Measurements from ENCODE around the gene OR1M1. TPM values are rescaled to one million over a fixed set of nuclear protein-coding genes. Genes with fewer than 3 reads are reported as not detected.

OR1M1 gene
- total and polyA plus RNA-seq, 9 of the 15 experiments (the other 6 are each of a cell fraction or from before 2014, with no cell fraction given): not detected

- BruUV-seq (replicated peaks): TSS peak; percentile 56
- peaks cover 6% of the 10 kb centered on the region for H3K9me3 ChIP-seq (replicated peaks; ENCODE audit: control insufficient read depth, insufficient read depth, low read depth, low read length)
- FAIRE-seq: peak; percentile 92
- 1% methylated on average over 39 of the region's 43 CpGs for WGBS (ENCODE audit: insufficient coverage, low coverage, missing lambda C conversion rate)
- peak; percentile 81 to 96 (median 85) for DNase-seq (ENCODE audit: extremely low read depth in 1 of 4, low spot score in 3 of 4)
- no peaks in the 10 kb centered on the region for H3K27me3 ChIP-seq (ENCODE audit: control insufficient read depth in 2 of 2, insufficient read depth in 2 of 2, low read length in 2 of 2)
- ChIA-PET CTCF (ENCODE audit: low intra/inter-chr PET ratio) (no interaction called here), POLR2A (no interaction called here)
- H3K4me3 ChIP-seq: peak within 1 kb of the TSS; percentile 61
- H3K4me1 ChIP-seq (replicated peaks in 1 of 2; ENCODE audit: control insufficient read depth in 2 of 2, insufficient read depth in 2 of 2, low read length in 2 of 2): peaks cover 0 to 9% of the 10 kb centered on the region in 2 experiments; a peak in 2 of 5 replicates
- peak within 1 kb of the TSS; percentile 93 for H3K4me2 ChIP-seq (ENCODE audit: insufficient read depth, low read length)
- H3K79me2 ChIP-seq (ENCODE audit: control insufficient read depth, insufficient read depth, low read length): peaks cover 52% of the 10 kb centered on the region
- peak within 1 kb of the TSS; percentile 92 for H3K27ac ChIP-seq (ENCODE audit: extremely low read depth, low read depth, low read length)
- intact Hi-C loops (cut with micrococcal nuclease) (loop anchor here (5.0 kb wide), 1 partner anchor 167 kb away; the partner anchor contains the start of gene ZNF699), in situ Hi-C loops (cut with MboI) (no loop called here)
- peak; percentile 97 for ATAC-seq
- H4K20me1 ChIP-seq (replicated peaks; ENCODE audit: control insufficient read depth, insufficient read depth, low read length): no peaks in the 10 kb centered on the region
- H3K9me1 ChIP-seq (ENCODE audit: control insufficient read depth, insufficient read depth, low read length): no peaks in the 10 kb centered on the region
- H3K36me3 ChIP-seq (ENCODE audit: control insufficient read depth, insufficient read depth, low read length): peaks cover 26% of the 10 kb centered on the region
- H2AFZ ChIP-seq (ENCODE audit: low read depth, low read length): peak within 1 kb of the TSS; percentile 100
- H3K9ac ChIP-seq (ENCODE audit: insufficient read depth in 1 of 2, low read depth in 2 of 2, low read length in 2 of 2): peak within 1 kb of the TSS; percentile 96 to 98
- TF ChIP-seq BMI1 (IDR thresholded peaks at IDR 0.05; ENCODE audit: low read length) (no peak), GATAD2A (IDR thresholded peaks at IDR 0.05) (0 out of 2 replicates have a peak, but pooled peaks have one; percentile 16), ZBTB5 (IDR thresholded peaks at IDR 0.05) (no peak), CREB3 (tag; conservative IDR thresholded peaks at IDR 0.05; ENCODE audit: low read depth) (no peak), NR2C2 (CRISPR knock-in tag; IDR thresholded peaks at IDR 0.05) (peak; percentile 41; the same call in 1 of the 2 replicates), NR2C2 (tag; IDR thresholded peaks at IDR 0.05) (peak; percentile 94), POLR2B (IDR thresholded peaks at IDR 0.05; ENCODE audit: low read depth, partially characterized antibody) (peak; percentile 90), BCOR (IDR thresholded peaks at IDR 0.05) (no peak), HNRNPLL (IDR thresholded peaks at IDR 0.05; ENCODE audit: low read depth, low read length, poor library complexity, severe bottlenecking) (peak; percentile 35), ZNF561 (CRISPR knock-in tag; conservative IDR thresholded peaks at IDR 0.05) (no peak), U2AF1 (optimal IDR thresholded peaks at IDR 0.05; ENCODE audit: low read depth, low read length) (no peak), HIVEP1 (CRISPR knock-in tag; IDR thresholded peaks at IDR 0.05) (no peak), POLR3A (IDR thresholded peaks at IDR 0.05; ENCODE audit: borderline replicate concordance, extremely low read depth, insufficient read depth, insufficient read length) (no peak), TFE3 (CRISPR knock-in tag; IDR thresholded peaks at IDR 0.05) (no peak), FOSL1 (tag; conservative IDR thresholded peaks at IDR 0.05) (no peak), KLF6 (CRISPR knock-in tag; IDR thresholded peaks at IDR 0.05; ENCODE audit: borderline replicate concordance) (no peak), PYGO2 (tag; IDR thresholded peaks at IDR 0.05) (0 out of 2 replicates have a peak, but pooled peaks have one; percentile 21), NCOA2 (IDR thresholded peaks at IDR 0.05; ENCODE audit: partially characterized antibody in 2 of 2) (no peak), SMARCB1 (IDR thresholded peaks at IDR 0.05; ENCODE audit: insufficient read length, low read depth) (no peak)
These were observed 53.5 kb downstream of the OR1M1 start, which contains the start of gene ZNF317 for GRCh38 chr19:9140159-9140874. Gene ZNF317, plus strand, starts transcription at chr19:9140397. Its CDS starts 15,620 bp downstream, at chr19:9156017.

Measured in K562 (cell line).